H1 (cell line): Measurements from ENCODE around the gene IFT81. TPM values are rescaled to one million over a fixed set of nuclear protein-coding genes. Genes with fewer than 3 reads are reported as not detected.

Source experiments
- CEBPB ChIP-seq: IDR thresholded peaks from 2 replicates; pipeline ENCODE4 v1.6.1; 2012; ENCODE audit warnings: low read depth, low read length
- EP300 ChIP-seq, 2 experiments: IDR thresholded peaks; 1 replicate in 1 of 2; 2 replicates in 1 of 2; pipeline ENCODE4 v1.6.1; 2011 to 2012; ENCODE audit warnings: low read depth in 2 of 2, low read length in 2 of 2, mild to moderate bottlenecking in 2 of 2, borderline replicate concordance in 1 of 2, inconsistent platforms in 1 of 2, moderate library complexity in 1 of 2
- JUN ChIP-seq: IDR thresholded peaks from 2 replicates; pipeline ENCODE4 v1.6.1; 2011; ENCODE audit warnings: low read depth, mild to moderate bottlenecking, improper control_type of control experiment, low read length
- SP2 ChIP-seq: IDR thresholded peaks from 2 replicates; pipeline ENCODE4 v1.6.1; 2012; ENCODE audit warnings: mild to moderate bottlenecking, low read length, inconsistent platforms
- polyA plus RNA-seq, 7 experiments: library from polyadenylated mRNA; depleted of rRNA in 3 of 7; stranded (reverse) in 5 of 7; unstranded in 2 of 7; fragments of >200 nt in 5 of 7; fragments of 200-250 nt in 2 of 7; gene quantifications; 1 replicate in 5 of 7; 2 replicates in 1 of 7; 4 replicates in 1 of 7; pipeline versions ENCODE4 v1.2.1 to v1.2.3, GENCODE V29; 2011 to 2013; ENCODE audit warnings: missing spikeins in 2 of 7, mixed read lengths in 2 of 7
- total RNA-seq: library from RNA; stranded (reverse); fragmentation: NEBNext Ultra II Directional; extraction: Animal tissue kit (Norgen Biotek cat#: 25700); gene quantifications from 2 replicates; pipeline ENCODE4 v1.2.1, GENCODE V29; 2021
- TF ChIP-seq, protein P1 (sequence below): fragments of 300-600 bp; sonication (generic); IDR thresholded peaks from 2 replicates; pipeline ENCODE4 v1.7.1; 2012; ENCODE audit warnings: low read length, moderate library complexity, mild to moderate bottlenecking, inconsistent platforms; ENCODE audit not compliant: insufficient replicate concordance

IFT81 gene
- total and polyA plus RNA-seq, 2 of the 8 experiments (the other 6 are each of a cell fraction or from before 2014, with no cell fraction given), result 4.1 to 14.5 TPM

DNA sequence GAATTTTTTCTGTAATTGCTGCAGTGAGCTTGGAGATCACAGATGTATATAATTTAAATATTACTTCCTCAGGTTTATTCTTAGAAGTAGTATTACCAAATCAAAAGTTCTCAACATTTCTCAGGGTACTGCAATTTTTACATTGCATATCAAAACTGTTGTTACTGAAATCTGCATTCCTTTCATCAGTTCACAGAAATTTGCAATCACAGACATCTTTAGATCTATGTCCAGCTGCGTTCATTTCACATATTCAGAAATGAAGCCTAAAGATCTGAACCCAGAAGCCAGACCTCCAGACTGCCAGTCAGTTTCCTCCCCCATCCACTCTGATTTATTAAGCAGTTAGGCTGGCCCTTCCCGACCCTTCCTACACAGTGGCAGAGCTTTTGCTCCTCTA is 18.2 kb upstream of the IFT81 start (continued):
- TF ChIP-seq, protein P1, sequence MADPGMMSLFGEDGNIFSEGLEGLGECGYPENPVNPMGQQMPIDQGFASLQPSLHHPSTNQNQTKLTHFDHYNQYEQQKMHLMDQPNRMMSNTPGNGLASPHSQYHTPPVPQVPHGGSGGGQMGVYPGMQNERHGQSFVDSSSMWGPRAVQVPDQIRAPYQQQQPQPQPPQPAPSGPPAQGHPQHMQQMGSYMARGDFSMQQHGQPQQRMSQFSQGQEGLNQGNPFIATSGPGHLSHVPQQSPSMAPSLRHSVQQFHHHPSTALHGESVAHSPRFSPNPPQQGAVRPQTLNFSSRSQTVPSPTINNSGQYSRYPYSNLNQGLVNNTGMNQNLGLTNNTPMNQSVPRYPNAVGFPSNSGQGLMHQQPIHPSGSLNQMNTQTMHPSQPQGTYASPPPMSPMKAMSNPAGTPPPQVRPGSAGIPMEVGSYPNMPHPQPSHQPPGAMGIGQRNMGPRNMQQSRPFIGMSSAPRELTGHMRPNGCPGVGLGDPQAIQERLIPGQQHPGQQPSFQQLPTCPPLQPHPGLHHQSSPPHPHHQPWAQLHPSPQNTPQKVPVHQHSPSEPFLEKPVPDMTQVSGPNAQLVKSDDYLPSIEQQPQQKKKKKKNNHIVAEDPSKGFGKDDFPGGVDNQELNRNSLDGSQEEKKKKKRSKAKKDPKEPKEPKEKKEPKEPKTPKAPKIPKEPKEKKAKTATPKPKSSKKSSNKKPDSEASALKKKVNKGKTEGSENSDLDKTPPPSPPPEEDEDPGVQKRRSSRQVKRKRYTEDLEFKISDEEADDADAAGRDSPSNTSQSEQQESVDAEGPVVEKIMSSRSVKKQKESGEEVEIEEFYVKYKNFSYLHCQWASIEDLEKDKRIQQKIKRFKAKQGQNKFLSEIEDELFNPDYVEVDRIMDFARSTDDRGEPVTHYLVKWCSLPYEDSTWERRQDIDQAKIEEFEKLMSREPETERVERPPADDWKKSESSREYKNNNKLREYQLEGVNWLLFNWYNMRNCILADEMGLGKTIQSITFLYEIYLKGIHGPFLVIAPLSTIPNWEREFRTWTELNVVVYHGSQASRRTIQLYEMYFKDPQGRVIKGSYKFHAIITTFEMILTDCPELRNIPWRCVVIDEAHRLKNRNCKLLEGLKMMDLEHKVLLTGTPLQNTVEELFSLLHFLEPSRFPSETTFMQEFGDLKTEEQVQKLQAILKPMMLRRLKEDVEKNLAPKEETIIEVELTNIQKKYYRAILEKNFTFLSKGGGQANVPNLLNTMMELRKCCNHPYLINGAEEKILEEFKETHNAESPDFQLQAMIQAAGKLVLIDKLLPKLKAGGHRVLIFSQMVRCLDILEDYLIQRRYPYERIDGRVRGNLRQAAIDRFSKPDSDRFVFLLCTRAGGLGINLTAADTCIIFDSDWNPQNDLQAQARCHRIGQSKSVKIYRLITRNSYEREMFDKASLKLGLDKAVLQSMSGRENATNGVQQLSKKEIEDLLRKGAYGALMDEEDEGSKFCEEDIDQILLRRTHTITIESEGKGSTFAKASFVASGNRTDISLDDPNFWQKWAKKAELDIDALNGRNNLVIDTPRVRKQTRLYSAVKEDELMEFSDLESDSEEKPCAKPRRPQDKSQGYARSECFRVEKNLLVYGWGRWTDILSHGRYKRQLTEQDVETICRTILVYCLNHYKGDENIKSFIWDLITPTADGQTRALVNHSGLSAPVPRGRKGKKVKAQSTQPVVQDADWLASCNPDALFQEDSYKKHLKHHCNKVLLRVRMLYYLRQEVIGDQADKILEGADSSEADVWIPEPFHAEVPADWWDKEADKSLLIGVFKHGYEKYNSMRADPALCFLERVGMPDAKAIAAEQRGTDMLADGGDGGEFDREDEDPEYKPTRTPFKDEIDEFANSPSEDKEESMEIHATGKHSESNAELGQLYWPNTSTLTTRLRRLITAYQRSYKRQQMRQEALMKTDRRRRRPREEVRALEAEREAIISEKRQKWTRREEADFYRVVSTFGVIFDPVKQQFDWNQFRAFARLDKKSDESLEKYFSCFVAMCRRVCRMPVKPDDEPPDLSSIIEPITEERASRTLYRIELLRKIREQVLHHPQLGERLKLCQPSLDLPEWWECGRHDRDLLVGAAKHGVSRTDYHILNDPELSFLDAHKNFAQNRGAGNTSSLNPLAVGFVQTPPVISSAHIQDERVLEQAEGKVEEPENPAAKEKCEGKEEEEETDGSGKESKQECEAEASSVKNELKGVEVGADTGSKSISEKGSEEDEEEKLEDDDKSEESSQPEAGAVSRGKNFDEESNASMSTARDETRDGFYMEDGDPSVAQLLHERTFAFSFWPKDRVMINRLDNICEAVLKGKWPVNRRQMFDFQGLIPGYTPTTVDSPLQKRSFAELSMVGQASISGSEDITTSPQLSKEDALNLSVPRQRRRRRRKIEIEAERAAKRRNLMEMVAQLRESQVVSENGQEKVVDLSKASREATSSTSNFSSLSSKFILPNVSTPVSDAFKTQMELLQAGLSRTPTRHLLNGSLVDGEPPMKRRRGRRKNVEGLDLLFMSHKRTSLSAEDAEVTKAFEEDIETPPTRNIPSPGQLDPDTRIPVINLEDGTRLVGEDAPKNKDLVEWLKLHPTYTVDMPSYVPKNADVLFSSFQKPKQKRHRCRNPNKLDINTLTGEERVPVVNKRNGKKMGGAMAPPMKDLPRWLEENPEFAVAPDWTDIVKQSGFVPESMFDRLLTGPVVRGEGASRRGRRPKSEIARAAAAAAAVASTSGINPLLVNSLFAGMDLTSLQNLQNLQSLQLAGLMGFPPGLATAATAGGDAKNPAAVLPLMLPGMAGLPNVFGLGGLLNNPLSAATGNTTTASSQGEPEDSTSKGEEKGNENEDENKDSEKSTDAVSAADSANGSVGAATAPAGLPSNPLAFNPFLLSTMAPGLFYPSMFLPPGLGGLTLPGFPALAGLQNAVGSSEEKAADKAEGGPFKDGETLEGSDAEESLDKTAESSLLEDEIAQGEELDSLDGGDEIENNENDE, result no peak
- TF ChIP-seq EP300 (IDR thresholded peaks at IDR 0.05; ENCODE audit: borderline replicate concordance in 1 of 2, low read depth in 2 of 2, low read length in 2 of 2) (no peak), CEBPB (no peak), SP2 (no peak), JUN (no peak)
